ENCODE results near the gene AKAP10. TPM values are rescaled to one million over a fixed set of nuclear protein-coding genes. Genes with fewer than 3 reads are reported as not detected.
"Not testable (repeated sequence)": the region's sequence is repeated elsewhere in the genome, so short reads cannot be mapped to it uniquely, and the experiment has no call there.

The AKAP10 gene
- total and polyA plus RNA-seq, 2 of the 4 experiments (the other 2 are of a cell fraction), result 12.7 to 18.6 TPM

DNA sequence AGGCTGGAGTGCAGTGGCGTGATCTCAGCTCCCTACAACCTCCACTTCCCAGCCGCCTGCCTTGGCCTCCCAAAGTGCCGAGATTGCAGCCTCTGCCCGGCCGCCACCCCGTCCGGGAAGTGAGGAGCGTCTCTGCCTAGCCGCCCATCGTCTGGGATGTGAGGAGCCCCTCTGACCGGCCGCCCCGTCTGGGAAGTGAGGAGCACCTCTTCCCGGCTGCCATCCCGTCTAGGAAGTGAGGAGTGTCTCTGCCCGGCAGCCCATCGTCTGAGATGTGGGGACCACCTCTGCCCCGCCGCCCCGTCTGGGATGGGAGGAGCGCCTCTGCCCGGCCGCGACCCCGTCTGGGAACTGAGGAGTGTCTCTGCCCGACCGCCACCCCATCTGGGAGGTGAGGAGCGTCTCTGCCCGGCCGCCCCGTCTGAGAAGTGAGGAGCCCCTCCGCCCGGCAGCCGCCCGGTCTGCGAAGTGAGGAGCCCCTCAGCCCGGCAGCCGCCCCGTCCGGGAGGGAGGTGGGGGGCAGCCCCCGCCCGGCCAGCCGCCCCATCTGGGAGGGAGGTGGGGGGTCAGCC is 26.9 kb downstream of the AKAP10 start:
- dilution Hi-C loops (cut with HindIII; ENCODE audit: low sequenced_read_pairs, unreplicated experiment), result not testable (repeated sequence)
- WGBS, 2 experiments (ENCODE audit: extremely low coverage in 2 of 2, insufficient read length in 1 of 2), result 87% methylated on average over 6 of the region's 43 CpGs; no CpG with 5 or more reads in 1 of the 2 experiments

More for the DNA sequence above, 26.9 kb downstream of the AKAP10 start:
- CTCF ChIA-PET; H3K9ac ChIP-seq (ENCODE audit: low read depth, low read length); H2AK9ac ChIP-seq (replicated peaks; ENCODE audit: low read depth, low read length, poor library complexity); H3K18ac ChIP-seq (ENCODE audit: low read depth, low read length); H2BK120ac ChIP-seq (ENCODE audit: low read depth, low read length); ATAC-seq (ENCODE audit: low read depth); H2AK5ac ChIP-seq (ENCODE audit: low read depth, low read length); H3K9me3 ChIP-seq (ENCODE audit: control insufficient read depth, insufficient read depth, low read length); H2AFZ ChIP-seq (replicated peaks; ENCODE audit: low read length, poor library complexity); H2BK15ac ChIP-seq (ENCODE audit: low read depth, low read length); H4K91ac ChIP-seq (ENCODE audit: insufficient read depth, low read depth, low read length); H3K27me3 ChIP-seq (ENCODE audit: control insufficient read depth, insufficient read depth, low read length); H3K27ac ChIP-seq (ENCODE audit: insufficient read depth, low read length); H3K4ac ChIP-seq (ENCODE audit: low read depth, low read length); intact Hi-C loops (cut with micrococcal nuclease); BruUV-seq (replicated peaks); H2BK20ac ChIP-seq (ENCODE audit: low read depth, low read length); DNase-seq; H2BK5ac ChIP-seq (ENCODE audit: low read depth, low read length, poor library complexity, severe bottlenecking); H3K56ac ChIP-seq (ENCODE audit: extremely low read depth, insufficient read depth, low read length); H3K14ac ChIP-seq (replicated peaks; ENCODE audit: low read depth, low read length); H3K4me2 ChIP-seq (ENCODE audit: low read depth, low read length); in situ Hi-C loops (cut with MboI; ENCODE audit: low sequenced_read_pairs); H3K4me1 ChIP-seq (ENCODE audit: control insufficient read depth, insufficient read depth, low read length); H3K23ac ChIP-seq (ENCODE audit: low read depth, low read length); H4K5ac ChIP-seq (ENCODE audit: low read depth, low read length); POLR2A ChIA-PET (ENCODE audit: unreplicated experiment); H3K4me3 ChIP-seq (ENCODE audit: insufficient read depth, low read depth, low read length); H4K8ac ChIP-seq (ENCODE audit: low read depth in 2 of 2, low read length in 2 of 2); H3K9me1 ChIP-seq (ENCODE audit: insufficient read depth, low read length): not testable (repeated sequence)
- Histone ChIP-seq H3K36me3 (ENCODE audit: control insufficient read depth, insufficient read depth, low read length) (peaks cover 11% of the 10 kb centered on the region), H3K79me1 (ENCODE audit: low read depth in 1 of 2, low read length in 2 of 2) (peaks cover 19 to 49% of the 10 kb centered on the region in 2 experiments), H4K20me1 (ENCODE audit: insufficient read depth, low read length) (peaks cover 24% of the 10 kb centered on the region)
